ENCODE data around the gene CHD2.

DNA sequence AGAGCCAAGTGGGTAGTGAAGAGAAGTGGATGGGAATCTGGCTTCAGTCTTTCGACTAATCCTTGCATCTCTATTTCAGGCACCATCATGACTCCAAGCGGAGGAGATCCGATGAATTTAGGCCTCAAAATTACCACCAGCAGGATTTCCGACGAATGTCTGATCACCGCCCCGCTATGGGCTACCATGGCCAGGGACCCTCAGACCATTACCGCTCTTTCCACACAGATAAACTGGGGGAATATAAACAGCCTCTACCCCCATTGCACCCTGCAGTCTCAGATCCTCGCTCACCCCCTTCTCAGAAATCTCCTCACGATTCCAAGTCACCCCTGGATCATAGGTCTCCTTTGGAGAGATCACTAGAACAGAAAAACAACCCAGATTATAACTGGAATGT lies 124.2 kb downstream of the CHD2 start:
- TF ChIP-seq SUZ12 (IDR thresholded peaks at IDR 0.05; ENCODE audit: extremely low read depth, insufficient read depth, insufficient read length) (no peak), YY1 (IDR thresholded peaks at IDR 0.05; ENCODE audit: insufficient read depth, insufficient read length) (no peak)

Data from NT2/D1 (cell line).